Spinal cord (tissue), 10 donors: ENCODE results near the gene HOXD8. TPM values are rescaled to one million over a fixed set of nuclear protein-coding genes. Genes with fewer than 3 reads are reported as not detected.

Experiments used
- DNase-seq, 6 donors: peaks; one replicate each; pipeline versions ENCODE4 v3.0.0 to v3.0.0-alpha.2; 2013 to 2015; ENCODE audit warnings: low spot score in 6 of 6, low read depth in 4 of 6
- H3K27ac ChIP-seq: one replicate; pipeline ENCODE4 v1.5.1; 2013; ENCODE audit warnings: low read depth, low read length, control low read depth
- H3K27me3 ChIP-seq: one replicate; pipeline ENCODE4 v1.6.1; 2013; ENCODE audit warnings: low read length; ENCODE audit not compliant: control insufficient read depth, insufficient read depth
- H3K36me3 ChIP-seq: one replicate; pipeline ENCODE4 v1.6.1; 2013; ENCODE audit warnings: low read length; ENCODE audit not compliant: control insufficient read depth, insufficient read depth
- H3K4me1 ChIP-seq: one replicate; pipeline ENCODE4 v1.6.1; 2013; ENCODE audit warnings: low read length; ENCODE audit not compliant: control insufficient read depth, insufficient read depth
- H3K4me3 ChIP-seq: one replicate; pipeline ENCODE4 v1.5.1; 2013; ENCODE audit warnings: low read depth, low read length, control low read depth
- H3K9me3 ChIP-seq: one replicate; pipeline ENCODE4 v1.6.1; 2013; ENCODE audit warnings: low read length; ENCODE audit not compliant: control insufficient read depth, insufficient read depth
- WGBS: methylation state at CpG from one replicate; pipeline ENCODE4 v1.1.5; 2013; ENCODE audit warnings: missing lambda C conversion rate; ENCODE audit not compliant: insufficient coverage; 5-methylcytosine and 5-hydroxymethylcytosine counted together
- polyA plus RNA-seq, 2 donors: library from polyadenylated mRNA; unstranded; fragments of 120-200 nt; gene quantifications; one replicate each; pipeline ENCODE4 v1.2.1, GENCODE V29; 2013; ENCODE audit not compliant: insufficient read length in 2 of 2
- total RNA-seq, 2 donors: library from RNA; depleted of rRNA in 1 of 2; stranded (reverse); fragments of 120-200 nt in 1 of 2; fragments of >200 nt in 1 of 2; gene quantifications; one replicate each; pipeline versions ENCODE4 v1.2.3 to v1.2.4, GENCODE V29; 2013 to 2014
- donor health status: healthy.

HOXD8 gene
- total and polyA plus RNA-seq, 4 donors: 10.5 to 42.7 (median 21.4) TPM

GRCh38 chr2:176109192-176109901 lies 20.2 kb upstream of the HOXD8 start:
- H3K36me3 ChIP-seq: no peaks in the 10 kb centered on the region
- H3K9me3 ChIP-seq: no peaks in the 10 kb centered on the region
- no peak for DNase-seq
- H3K27ac ChIP-seq: peak overlapping the region; percentile 52
- H3K27me3 ChIP-seq: peaks cover 97% of the 10 kb centered on the region
- peaks cover 42% of the 10 kb centered on the region for H3K4me1 ChIP-seq
- H3K4me3 ChIP-seq: peak overlapping the region; percentile 16
- whole genome bisulfite sequencing: 9% methylated on average over 10 of the region's 26 CpGs

GRCh38 chr2:176109946-176110345 lies 19.6 kb upstream of the HOXD8 start:
- H3K4me1 ChIP-seq: peaks cover 36% of the 10 kb centered on the region
- H3K9me3 ChIP-seq: no peaks in the 10 kb centered on the region
- peak overlapping the region; percentile 40 for H3K27ac ChIP-seq
- DNase-seq: no peak
- WGBS: 40% methylated on average over 1 of the region's 4 CpGs
- H3K27me3 ChIP-seq: peaks cover 97% of the 10 kb centered on the region
- H3K36me3 ChIP-seq: no peaks in the 10 kb centered on the region
- H3K4me3 ChIP-seq: peak overlapping the region; percentile 16

GRCh38 chr2:176110415-176111308 lies 18.8 kb upstream of the HOXD8 start:
- Histone ChIP-seq H3K4me1 (peaks cover 35% of the 10 kb centered on the region), H3K4me3 (peak overlapping the region; percentile 16), H3K9me3 (no peaks in the 10 kb centered on the region), H3K27me3 (peaks cover 97% of the 10 kb centered on the region), H3K27ac (no peak overlapping the region), H3K36me3 (no peaks in the 10 kb centered on the region)
- DNase-seq: no peak
- 14% methylated on average over 1 of the region's 7 CpGs for WGBS

- H3K27ac ChIP-seq: no peak overlapping the region
- peak overlapping the region; percentile 0 for H3K4me3 ChIP-seq
- peaks cover 41% of the 10 kb centered on the region for H3K4me1 ChIP-seq
- H3K27me3 ChIP-seq: peaks cover 97% of the 10 kb centered on the region
- H3K9me3 ChIP-seq: no peaks in the 10 kb centered on the region
- DNase-seq: peak in 3 of 6 donors; percentile 76 to 92 (median 87)
- under 1% methylated on average over 14 of the region's 16 CpGs for WGBS
- no peaks in the 10 kb centered on the region for H3K36me3 ChIP-seq
Measured at GRCh38 chr2:176111309-176111663, 18.2 kb upstream of the HOXD8 start.

- WGBS: 5% methylated on average over 27 of the region's 29 CpGs
Measured at GRCh38 chr2:176111846-176112374, 17.6 kb upstream of the HOXD8 start.

GRCh38 chr2:176112375-176113302 lies 16.9 kb upstream of the HOXD8 start:
- peaks cover 40% of the 10 kb centered on the region for H3K4me1 ChIP-seq
- DNase-seq: no peak
- 7% methylated on average over 36 of the region's 40 CpGs for WGBS
- H3K27me3 ChIP-seq: peaks cover 100% of the 10 kb centered on the region
- H3K4me3 ChIP-seq: peak overlapping the region; percentile 18
- H3K36me3 ChIP-seq: no peaks in the 10 kb centered on the region
- no peaks in the 10 kb centered on the region for H3K9me3 ChIP-seq
- peak overlapping the region; percentile 52 for H3K27ac ChIP-seq

More at GRCh38 chr2:176111846-176112374, 17.6 kb upstream of the HOXD8 start:
- Histone ChIP-seq H3K4me3 (peak overlapping the region; percentile 18), H3K36me3 (no peaks in the 10 kb centered on the region), H3K9me3 (no peaks in the 10 kb centered on the region), H3K27ac (peak overlapping the region; percentile 52), H3K27me3 (peaks cover 98% of the 10 kb centered on the region), H3K4me1 (peaks cover 39% of the 10 kb centered on the region)
- no peak for DNase-seq

GRCh38 chr2:176114120-176114929 lies 15.2 kb upstream of the HOXD8 start:
- H3K27ac ChIP-seq: peak overlapping the region; percentile 73
- WGBS: 12% methylated on average over 23 of the region's 26 CpGs
- H3K4me1 ChIP-seq: peaks cover 39% of the 10 kb centered on the region
- H3K4me3 ChIP-seq: peak overlapping the region; percentile 27
- H3K9me3 ChIP-seq: no peaks in the 10 kb centered on the region
- H3K27me3 ChIP-seq: peaks cover 99% of the 10 kb centered on the region
- H3K36me3 ChIP-seq: no peaks in the 10 kb centered on the region
- DNase-seq: peak in 1 of 6 donors; percentile 22

- Histone ChIP-seq H3K36me3 (no peaks in the 10 kb centered on the region), H3K27me3 (peaks cover 99% of the 10 kb centered on the region), H3K4me3 (no peak overlapping the region), H3K27ac (peak overlapping the region; percentile 80), H3K9me3 (no peaks in the 10 kb centered on the region), H3K4me1 (peaks cover 39% of the 10 kb centered on the region)
- 1% methylated on average over 5 of the region's 16 CpGs for WGBS
- DNase-seq: peak in 1 of 6 donors; percentile 53
Measured at GRCh38 chr2:176114930-176115625, 14.4 kb upstream of the HOXD8 start.
